Spleen (tissue), 11 donors: ENCODE measurements around the gene DSG3. TPM values are rescaled to one million over a fixed set of nuclear protein-coding genes. Genes with fewer than 3 reads are reported as not detected.
"Not testable (repeated sequence)": the region's sequence is repeated elsewhere in the genome, so short reads cannot be mapped to it uniquely, and the experiment has no call there.

Source experiments
- DNase-seq: peaks from one replicate; pipeline ENCODE4 v3.0.0-alpha.2; 2020
- H3K27ac ChIP-seq, 8 donors: fragments of 200-600 bp; sonication (generic) in 7 of 8; 1 replicate in 4 of 8; 2 replicates in 4 of 8; pipeline versions ENCODE4 v1.5.0 to v1.8.0; 2016 to 2021; ENCODE audit warnings: inconsistent platforms in 4 of 8, mild to moderate bottlenecking in 4 of 8, moderate library complexity in 1 of 8
- H3K27me3 ChIP-seq, 7 donors: fragments of 200-600 bp; sonication (generic) in 6 of 7; replicated peaks in 1 of 7; 1 replicate in 4 of 7; 2 replicates in 3 of 7; pipeline versions ENCODE4 v1.5.0 to v1.8.0; 2016 to 2021; ENCODE audit warnings: inconsistent platforms in 3 of 7, mild to moderate bottlenecking in 1 of 7
- H3K36me3 ChIP-seq, 6 donors: fragments of 200-600 bp; sonication (generic) in 5 of 6; 1 replicate in 4 of 6; 2 replicates in 2 of 6; pipeline versions ENCODE4 v1.5.0 to v1.8.0; 2016 to 2021; ENCODE audit warnings: inconsistent platforms in 2 of 6
- H3K4me1 ChIP-seq, 6 donors: fragments of 200-600 bp; sonication (generic) in 5 of 6; 1 replicate in 3 of 6; 2 replicates in 3 of 6; pipeline versions ENCODE4 v1.5.0 to v1.8.0; 2016 to 2021; ENCODE audit warnings: inconsistent platforms in 3 of 6
- H3K4me3 ChIP-seq, 8 donors: fragments of 200-600 bp; sonication (generic) in 7 of 8; 1 replicate in 4 of 8; 2 replicates in 4 of 8; pipeline versions ENCODE4 v1.5.0 to v1.8.0; 2016 to 2021; ENCODE audit warnings: inconsistent platforms in 4 of 8, mild to moderate bottlenecking in 4 of 8, moderate library complexity in 2 of 8
- H3K9me3 ChIP-seq, 8 donors: fragments of 200-600 bp; sonication (generic) in 7 of 8; 1 replicate in 4 of 8; 2 replicates in 4 of 8; pipeline versions ENCODE4 v1.5.0 to v1.8.0; 2016 to 2021; ENCODE audit warnings: inconsistent platforms in 4 of 8
- POLR2A ChIP-seq, 3 donors: fragments of 450-650 bp; IDR thresholded peaks; one replicate each; pipeline ENCODE4 v1.5.1; 2017; ENCODE audit warnings: antibody characterized with exemption in 3 of 3, mild to moderate bottlenecking in 1 of 3
- POLR2AphosphoS5 ChIP-seq, 3 donors: sonication (generic); formaldehyde crosslinking; IDR thresholded peaks; one replicate each; pipeline ENCODE4 v1.5.1; 2017; ENCODE audit warnings: antibody characterized with exemption in 3 of 3
- WGBS, 5 donors: extraction: QIAGEN DNeasy Blood & Tissue Kit in 3 of 5; methylation state at CpG; one replicate each; pipeline versions ENCODE4 v1.1.5 to v1.1.7; 2013 to 2018; 5-methylcytosine and 5-hydroxymethylcytosine counted together
- intact Hi-C: fragments of 100-400 bp; cut with DNase I; formaldehyde crosslinking; loops from one replicate; pipeline ENCODE4 v1.15.0; 2023; ENCODE audit warnings: low total_unique reads
- polyA plus RNA-seq, 3 donors: library from polyadenylated mRNA; stranded (reverse); fragments of 200-250 nt; gene quantifications; one replicate each; pipeline ENCODE4 v1.2.1, GENCODE V29; 2013
- total RNA-seq, 7 donors: library from RNA; depleted of rRNA in 3 of 7; stranded (reverse); fragments of >200 nt in 3 of 7; fragmentation: NEBNext Ultra II Directional in 4 of 7; extraction: Animal tissue kit (Norgen Biotek cat#: 25700) in 4 of 7; gene quantifications; one replicate each; pipeline versions ENCODE4 v1.1.0 to v1.2.1, GENCODE V29; 2016 to 2021
- TF ChIP-seq, protein P1 (sequence below), 11 experiments: fragments of 200-600 bp in 7 of 11; fragments of 450-650 bp in 4 of 11; sonication (generic) in 4 of 11; IDR thresholded peaks in 8 of 11; conservative IDR thresholded peaks in 3 of 11; 1 replicate in 7 of 11; 2 replicates in 4 of 11; pipeline versions ENCODE4 v1.4.0 to v1.8.0; 2016 to 2021; ENCODE audit warnings: antibody characterized with exemption in 11 of 11, inconsistent platforms in 4 of 11, mild to moderate bottlenecking in 1 of 11
- donor health status: healthy with polysubstance abuse.
- donor health status: DM: no; HTN: no; CAD: no; lungs with moderate emphysema.
- donor health status: DM: no; HTN: no; CAD: no.
- donor health status: Bipolar disorder and iron deficiency.
- donor health status: healthy.
- donor health status: DM: no; HTN: no; CAD: no.
- donor health status: DM: yes; HTN: yes; CAD: no.

Gene DSG3
- total and polyA plus RNA-seq, 10 donors = 0.02 to 0.04 (median 0.03) TPM; not detected in 7

DNA sequence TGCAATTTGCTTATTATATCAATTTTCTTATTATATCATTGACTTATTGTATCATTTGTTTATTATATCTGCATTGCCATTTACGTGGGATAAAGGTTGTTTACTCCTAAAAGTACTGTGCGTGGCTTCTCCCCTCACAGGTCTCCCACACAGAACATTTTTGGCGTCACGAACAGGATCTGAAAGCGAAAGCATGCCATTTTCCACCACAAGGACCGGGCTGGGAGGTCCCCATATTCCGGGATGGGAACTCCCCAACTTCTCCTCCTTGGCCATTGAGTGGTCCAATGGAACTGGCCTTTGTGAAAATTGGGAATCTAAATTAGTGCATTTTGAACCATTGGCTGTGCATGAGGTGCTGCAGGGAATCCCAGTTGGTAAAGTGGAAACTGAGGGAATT is 45.6 kb downstream of the DSG3 start:
- Histone ChIP-seq H3K9me3 (no peaks in the 10 kb centered on the region), H3K4me3 (no peak overlapping the region), H3K27me3 (peaks cover under 1 to 38% (median 15%) of the 10 kb centered on the region in 7 donors), H3K4me1 (peaks cover 0 to 9% (median 7%) of the 10 kb centered on the region in 6 donors), H3K36me3 (no peaks in the 10 kb centered on the region), H3K27ac (no peak overlapping the region)
- intact Hi-C loops = no loop called here
- no peak for DNase-seq
- TF ChIP-seq, protein P1, sequence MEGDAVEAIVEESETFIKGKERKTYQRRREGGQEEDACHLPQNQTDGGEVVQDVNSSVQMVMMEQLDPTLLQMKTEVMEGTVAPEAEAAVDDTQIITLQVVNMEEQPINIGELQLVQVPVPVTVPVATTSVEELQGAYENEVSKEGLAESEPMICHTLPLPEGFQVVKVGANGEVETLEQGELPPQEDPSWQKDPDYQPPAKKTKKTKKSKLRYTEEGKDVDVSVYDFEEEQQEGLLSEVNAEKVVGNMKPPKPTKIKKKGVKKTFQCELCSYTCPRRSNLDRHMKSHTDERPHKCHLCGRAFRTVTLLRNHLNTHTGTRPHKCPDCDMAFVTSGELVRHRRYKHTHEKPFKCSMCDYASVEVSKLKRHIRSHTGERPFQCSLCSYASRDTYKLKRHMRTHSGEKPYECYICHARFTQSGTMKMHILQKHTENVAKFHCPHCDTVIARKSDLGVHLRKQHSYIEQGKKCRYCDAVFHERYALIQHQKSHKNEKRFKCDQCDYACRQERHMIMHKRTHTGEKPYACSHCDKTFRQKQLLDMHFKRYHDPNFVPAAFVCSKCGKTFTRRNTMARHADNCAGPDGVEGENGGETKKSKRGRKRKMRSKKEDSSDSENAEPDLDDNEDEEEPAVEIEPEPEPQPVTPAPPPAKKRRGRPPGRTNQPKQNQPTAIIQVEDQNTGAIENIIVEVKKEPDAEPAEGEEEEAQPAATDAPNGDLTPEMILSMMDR (IDR thresholded peaks at IDR 0.05 in 8 of 11, conservative IDR thresholded peaks at IDR 0.05 in 3 of 11) = no peak
- TF ChIP-seq POLR2A (IDR thresholded peaks at IDR 0.05) (no peak), POLR2AphosphoS5 (IDR thresholded peaks at IDR 0.05) (no peak)
- WGBS, 5 donors = 76 to 89% (median 78%) methylated on average over 7 of the region's 7 CpGs

DNA sequence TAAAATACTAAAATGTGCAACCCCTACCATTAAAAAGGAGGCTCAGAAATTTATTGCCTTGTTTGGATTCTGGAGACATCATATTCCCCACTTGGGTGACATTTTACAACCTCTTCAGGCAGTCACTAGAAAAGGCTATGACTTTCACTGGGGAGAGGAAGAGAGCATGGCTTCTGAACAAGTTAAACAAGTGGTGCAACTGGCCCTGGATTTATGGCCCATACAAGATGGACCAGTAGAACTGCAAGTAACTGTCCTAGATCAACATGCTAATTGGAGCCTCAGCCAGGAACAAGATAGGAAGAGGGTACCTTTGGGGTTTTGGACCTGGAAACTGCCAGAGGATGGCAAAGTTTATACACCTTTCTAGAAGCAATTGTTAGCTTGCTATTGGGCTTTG is 46.4 kb downstream of the DSG3 start:
- no peak overlapping the region for H3K27ac ChIP-seq
- no peak for TF ChIP-seq POLR2AphosphoS5 (IDR thresholded peaks at IDR 0.05)
- no peak for TF ChIP-seq POLR2A (IDR thresholded peaks at IDR 0.05)
- TF ChIP-seq, protein P1 (IDR thresholded peaks at IDR 0.05 in 8 of 11, conservative IDR thresholded peaks at IDR 0.05 in 3 of 11) = no peak
- no peaks in the 10 kb centered on the region for H3K36me3 ChIP-seq
- no peak for DNase-seq
- intact Hi-C loops = no loop called here
- H3K4me1 ChIP-seq = peaks cover 0 to 16% (median 13%) of the 10 kb centered on the region in 6 donors
- H3K9me3 ChIP-seq = no peaks in the 10 kb centered on the region
- no peak overlapping the region for H3K4me3 ChIP-seq
- peaks cover 6 to 45% (median 22%) of the 10 kb centered on the region in 7 donors for H3K27me3 ChIP-seq

DNA sequence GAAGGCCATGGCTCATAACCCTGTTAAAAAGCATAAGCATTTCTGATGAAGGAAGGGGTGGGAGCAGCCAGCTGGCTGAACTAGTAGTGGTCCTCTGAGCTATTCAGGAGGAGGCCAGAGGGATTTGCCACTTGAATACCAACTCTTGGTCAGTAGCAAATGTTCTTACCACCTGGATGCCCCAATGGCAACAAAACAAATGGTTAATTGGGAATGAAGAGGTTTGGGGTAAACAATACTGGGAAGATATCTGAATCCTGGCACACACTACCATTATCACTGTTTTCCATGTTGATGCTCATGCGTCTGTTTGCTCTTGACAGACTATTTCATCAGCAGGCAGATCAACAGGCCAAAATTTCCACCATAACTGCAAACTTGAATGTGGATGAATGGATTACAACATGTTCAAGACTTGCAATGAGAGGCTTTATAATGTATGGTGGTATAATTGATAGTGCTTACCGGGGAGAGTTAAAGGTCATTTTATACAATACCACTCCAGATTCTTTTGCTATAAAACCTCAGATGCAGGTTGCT is 47.2 kb downstream of the DSG3 start:
- DNase-seq, H3K27ac ChIP-seq, H3K36me3 ChIP-seq, intact Hi-C loops, H3K4me3 ChIP-seq, H3K9me3 ChIP-seq: not testable (repeated sequence)
- Histone ChIP-seq H3K27me3 (peaks cover 6 to 54% (median 28%) of the 10 kb centered on the region in 7 donors), H3K4me1 (peaks cover 0 to 18% (median 13%) of the 10 kb centered on the region in 6 donors)
- WGBS, 5 donors = 69 to 95% (median 88%) methylated on average over 2 of the region's 2 CpGs

DNA sequence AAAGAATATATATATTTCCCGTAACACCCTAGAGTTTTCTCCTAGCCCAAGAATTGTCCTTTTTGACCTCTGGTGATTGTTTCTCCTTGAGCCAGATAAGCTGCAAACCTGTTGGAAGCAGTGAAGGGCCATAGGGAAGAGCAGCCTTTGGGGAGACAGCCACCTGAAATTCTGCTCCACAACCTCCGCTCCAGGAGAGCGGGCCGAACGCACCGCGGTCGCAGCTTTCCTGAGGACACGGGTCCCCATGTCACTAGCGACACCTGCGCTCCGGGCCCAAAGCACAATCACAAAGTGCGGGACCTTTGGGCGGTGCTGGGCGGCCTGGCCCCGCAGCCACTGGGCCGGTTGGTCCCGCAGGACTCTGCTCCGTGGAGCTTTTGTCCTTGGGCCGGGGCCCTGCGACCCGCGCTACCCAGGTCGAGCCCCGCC is 49.9 kb downstream of the DSG3 start:
- DNase-seq = no peak
- intact Hi-C loops = no loop called here
- Histone ChIP-seq H3K4me3 (peak overlapping the region; percentile 30 to 72 (median 41)), H3K36me3 (no peaks in the 10 kb centered on the region), H3K27me3 (peaks cover 6 to 70% (median 29%) of the 10 kb centered on the region in 7 donors), H3K4me1 (peaks cover 0 to 18% (median 13%) of the 10 kb centered on the region in 6 donors), H3K27ac (no peak overlapping the region), H3K9me3 (no peaks in the 10 kb centered on the region)
- TF ChIP-seq POLR2A (IDR thresholded peaks at IDR 0.05) (no peak), POLR2AphosphoS5 (IDR thresholded peaks at IDR 0.05) (no peak)
- TF ChIP-seq, protein P1 (IDR thresholded peaks at IDR 0.05 in 8 of 11, conservative IDR thresholded peaks at IDR 0.05 in 3 of 11) = no peak
- 13 to 24% (median 18%) methylated on average over 13 to 25 of the region's 25 CpGs for WGBS, 5 donors
